Thoracic aorta (tissue), 2 donors: ENCODE measurements around the gene VWA3A. TPM values are rescaled to one million over a fixed set of nuclear protein-coding genes. Genes with fewer than 3 reads are reported as not detected.
A peak's percentile ranks its signal among the peaks of the same experiment; 100 is the strongest.

ENCODE experiments used
- ATAC-seq: fragments of 150-250 bp; one replicate; pipeline ENCODE4 v1.8.0; 2017; ENCODE audit warnings: low read depth; ENCODE audit not compliant: insufficient number of reproducible peaks, low FRiP score
- DNase-seq: peaks from one replicate; pipeline ENCODE4 v3.0.0-alpha.2; 2020; ENCODE audit warnings: low spot score
- H3K27ac ChIP-seq, 2 donors: fragments of 200-600 bp; sonication (generic); 1 replicate in 1 of 2; 2 replicates in 1 of 2; pipeline ENCODE4 v1.5.1; 2016; ENCODE audit warnings: mild to moderate bottlenecking in 2 of 2, moderate library complexity in 2 of 2
- H3K27me3 ChIP-seq: fragments of 200-600 bp; sonication (generic); replicated peaks from 2 replicates; pipeline ENCODE4 v1.6.0; 2016; ENCODE audit warnings: mild to moderate bottlenecking; ENCODE audit not compliant: insufficient read depth
- H3K36me3 ChIP-seq: fragments of 200-600 bp; sonication (generic); one replicate; pipeline ENCODE4 v1.5.1; 2016
- H3K4me1 ChIP-seq, 2 donors: fragments of 200-600 bp; sonication (generic); 1 replicate in 1 of 2; 2 replicates in 1 of 2; pipeline versions ENCODE4 v1.5.1 to v1.6.0; 2016; ENCODE audit warnings: low read depth in 2 of 2, mild to moderate bottlenecking in 1 of 2; ENCODE audit not compliant: control insufficient read depth in 1 of 2
- H3K4me3 ChIP-seq: fragments of 200-600 bp; sonication (generic); 2 replicates; pipeline ENCODE4 v1.5.1; 2016; ENCODE audit warnings: mild to moderate bottlenecking
- H3K9me3 ChIP-seq: fragments of 200-600 bp; sonication (generic); 2 replicates; pipeline ENCODE4 v1.5.1; 2016
- CTCF ChIP-seq: fragments of 200-600 bp; sonication (generic); IDR thresholded peaks from one replicate; pipeline ENCODE4 v1.5.1; 2019; ENCODE audit warnings: antibody characterized with exemption
- total RNA-seq, 2 donors: library from RNA; depleted of rRNA; stranded (reverse); fragments of >200 nt; gene quantifications; one replicate each; pipeline versions ENCODE4 v1.1.0 to v1.2.3, GENCODE V29; 2016

Gene VWA3A
- total RNA-seq, 2 donors from 2014 or later, result 2.3 TPM; not detected in 1

- Histone ChIP-seq H3K4me1 (peaks cover 8 to 16% of the 10 kb centered on the region in 2 donors), H3K27ac (no peak overlapping the region), H3K9me3 (no peaks in the 10 kb centered on the region), H3K27me3 (no peaks in the 10 kb centered on the region), H3K4me3 (no peak overlapping the region), H3K36me3 (no peaks in the 10 kb centered on the region)
- DNase-seq, result no peak
- no peak for TF ChIP-seq CTCF
- no peak for ATAC-seq
Measured at GRCh38 chr16:22186517-22186916, 94.2 kb downstream of the VWA3A start.

GRCh38 chr16:22188267-22188594 lies 95.9 kb downstream of the VWA3A start:
- H3K9me3 ChIP-seq, result no peaks in the 10 kb centered on the region
- DNase-seq (no peak), ATAC-seq (no peak)
- no peak for TF ChIP-seq CTCF
- H3K36me3 ChIP-seq, result no peaks in the 10 kb centered on the region
- H3K4me3 ChIP-seq, result no peak overlapping the region
- no peaks in the 10 kb centered on the region for H3K27me3 ChIP-seq
- no peak overlapping the region for H3K27ac ChIP-seq
- peaks cover 15 to 30% of the 10 kb centered on the region in 2 donors for H3K4me1 ChIP-seq

GRCh38 chr16:22188595-22189442 lies 96.5 kb downstream of the VWA3A start:
- peak overlapping the region; percentile 62 for H3K27ac ChIP-seq
- DNase-seq, result peak; percentile 21
- H3K36me3 ChIP-seq, result no peaks in the 10 kb centered on the region
- no peak for ATAC-seq
- peak overlapping the region; percentile 79 for H3K4me3 ChIP-seq
- TF ChIP-seq CTCF, result peak; percentile 80
- H3K9me3 ChIP-seq, result no peaks in the 10 kb centered on the region
- H3K4me1 ChIP-seq, result peaks cover 15 to 30% of the 10 kb centered on the region in 2 donors
- H3K27me3 ChIP-seq, result no peaks in the 10 kb centered on the region

- H3K36me3 ChIP-seq, result no peaks in the 10 kb centered on the region
- peaks cover 15 to 30% of the 10 kb centered on the region in 2 donors for H3K4me1 ChIP-seq
- ATAC-seq (no peak), DNase-seq (no peak)
- no peaks in the 10 kb centered on the region for H3K9me3 ChIP-seq
- TF ChIP-seq CTCF, result no peak
- peak overlapping the region; percentile 79 for H3K4me3 ChIP-seq
- peak overlapping the region; percentile 62 for H3K27ac ChIP-seq
- H3K27me3 ChIP-seq, result no peaks in the 10 kb centered on the region
Measured at GRCh38 chr16:22189473-22190080, 97.2 kb downstream of the VWA3A start.

GRCh38 chr16:22190081-22190775 lies 97.9 kb downstream of the VWA3A start:
- DNase-seq (no peak), ATAC-seq (no peak)
- Histone ChIP-seq H3K36me3 (no peaks in the 10 kb centered on the region), H3K4me1 (peaks cover 15 to 30% of the 10 kb centered on the region in 2 donors), H3K27ac (peak overlapping the region; percentile 62), H3K27me3 (no peaks in the 10 kb centered on the region), H3K4me3 (peak overlapping the region; percentile 79), H3K9me3 (no peaks in the 10 kb centered on the region)
- TF ChIP-seq CTCF, result no peak
